Skeletal muscle tissue (tissue), 4 donors: ENCODE data around the gene ATG2A. TPM values are rescaled to one million over a fixed set of nuclear protein-coding genes. Genes with fewer than 3 reads are reported as not detected.
A peak's percentile ranks its signal among the peaks of the same experiment; 100 is the strongest.

Source experiments
- H3K27ac ChIP-seq: one replicate; pipeline ENCODE4 v1.7.0; 2013; ENCODE audit warnings: mild to moderate bottlenecking, low read depth, low read length, inconsistent platforms
- H3K27me3 ChIP-seq, 3 donors: one replicate each; pipeline ENCODE4 v1.7.0; 2013; ENCODE audit warnings: low read length in 3 of 3; ENCODE audit not compliant: control insufficient read depth in 3 of 3, insufficient read depth in 3 of 3
- H3K36me3 ChIP-seq, 3 donors: one replicate each; pipeline ENCODE4 v1.7.0; 2013; ENCODE audit warnings: low read length in 3 of 3; ENCODE audit not compliant: control insufficient read depth in 3 of 3, insufficient read depth in 3 of 3
- H3K4me1 ChIP-seq, 3 donors: one replicate each; pipeline ENCODE4 v1.7.0; 2013; ENCODE audit warnings: low read length in 3 of 3, mild to moderate bottlenecking in 3 of 3; ENCODE audit not compliant: control insufficient read depth in 3 of 3, insufficient read depth in 3 of 3
- H3K4me3 ChIP-seq, 3 donors: one replicate each; pipeline ENCODE4 v1.7.0; 2013; ENCODE audit warnings: low read length in 3 of 3
- H3K9ac ChIP-seq, 3 donors: one replicate each; pipeline ENCODE4 v1.7.0; 2013; ENCODE audit warnings: low read length in 3 of 3, mild to moderate bottlenecking in 3 of 3, moderate library complexity in 2 of 3, low read depth in 1 of 3
- H3K9me3 ChIP-seq, 3 donors: one replicate each; pipeline ENCODE4 v1.7.0; 2013; ENCODE audit warnings: low read length in 3 of 3; ENCODE audit not compliant: control insufficient read depth in 3 of 3
- total RNA-seq: library from RNA; depleted of rRNA; stranded (reverse); fragments of >200 nt; gene quantifications from one replicate; pipeline ENCODE4 v1.2.3, GENCODE V29; 2014
- donor health status: Osteomylitis.

The ATG2A gene
- total RNA-seq, 1 donor from 2014 or later = 3.1 TPM

- Histone ChIP-seq H3K4me1 (peaks cover 7 to 18% (median 13%) of the 10 kb centered on the region in 3 donors), H3K27ac (no peak overlapping the region)
Observed at GRCh38 chr11:64888729-64889511, 28.1 kb downstream of the ATG2A start.

GRCh38 chr11:64888406-64888728, 28.6 kb downstream of the ATG2A start:
- Histone ChIP-seq H3K36me3 (no peaks in the 10 kb centered on the region), H3K27ac (no peak overlapping the region), H3K27me3 (no peaks in the 10 kb centered on the region), H3K9ac (peak overlapping the region in 2 of 3 donors; percentile 27 to 69), H3K9me3 (no peaks in the 10 kb centered on the region), H3K4me1 (peaks cover 7 to 19% (median 11%) of the 10 kb centered on the region in 3 donors), H3K4me3 (peak overlapping the region in 2 of 3 donors; percentile 52 to 67)

More at GRCh38 chr11:64888729-64889511, 28.1 kb downstream of the ATG2A start:
- no peaks in the 10 kb centered on the region for H3K36me3 ChIP-seq
- H3K27me3 ChIP-seq = no peaks in the 10 kb centered on the region
- H3K9ac ChIP-seq = no peak overlapping the region
- no peak overlapping the region for H3K4me3 ChIP-seq
- no peaks in the 10 kb centered on the region for H3K9me3 ChIP-seq

- Histone ChIP-seq H3K27me3 (no peaks in the 10 kb centered on the region), H3K9ac (peak overlapping the region in 2 of 3 donors; percentile 51 to 69), H3K27ac (peak overlapping the region; percentile 27), H3K4me3 (peak overlapping the region; percentile 52 to 67 (median 52)), H3K36me3 (no peaks in the 10 kb centered on the region), H3K9me3 (no peaks in the 10 kb centered on the region), H3K4me1 (peaks cover 7 to 21% (median 11%) of the 10 kb centered on the region in 3 donors)
Observed at GRCh38 chr11:64887757-64888405, 29.1 kb downstream of the ATG2A start.

GRCh38 chr11:64887234-64887756, 29.7 kb downstream of the ATG2A start:
- peak overlapping the region; percentile 27 for H3K27ac ChIP-seq
- H3K4me1 ChIP-seq = peaks cover 7 to 18% (median 11%) of the 10 kb centered on the region in 3 donors
- peak overlapping the region in 1 of 3 donors; percentile 69 for H3K9ac ChIP-seq
- H3K4me3 ChIP-seq = peak overlapping the region in 1 of 3 donors; percentile 52
- no peaks in the 10 kb centered on the region for H3K36me3 ChIP-seq
- H3K27me3 ChIP-seq = no peaks in the 10 kb centered on the region
- H3K9me3 ChIP-seq = no peaks in the 10 kb centered on the region

- peaks cover 10 to 21% (median 12%) of the 10 kb centered on the region in 3 donors for H3K4me1 ChIP-seq
- no peak overlapping the region for H3K27ac ChIP-seq
Observed at GRCh38 chr11:64885367-64886286, 31.4 kb downstream of the ATG2A start.

GRCh38 chr11:64884019-64884418, 33.0 kb downstream of the ATG2A start:
- no peak overlapping the region for H3K9ac ChIP-seq
- no peaks in the 10 kb centered on the region for H3K9me3 ChIP-seq
- no peaks in the 10 kb centered on the region for H3K36me3 ChIP-seq
- H3K27ac ChIP-seq = no peak overlapping the region
- no peak overlapping the region for H3K4me3 ChIP-seq
- H3K4me1 ChIP-seq = peaks cover 24 to 31% (median 25%) of the 10 kb centered on the region in 3 donors
- no peaks in the 10 kb centered on the region for H3K27me3 ChIP-seq

More at GRCh38 chr11:64885367-64886286, 31.4 kb downstream of the ATG2A start:
- Histone ChIP-seq H3K36me3 (no peaks in the 10 kb centered on the region), H3K9ac (no peak overlapping the region), H3K27me3 (no peaks in the 10 kb centered on the region), H3K4me3 (no peak overlapping the region), H3K9me3 (no peaks in the 10 kb centered on the region)

- Histone ChIP-seq H3K9ac (no peak overlapping the region), H3K27me3 (no peaks in the 10 kb centered on the region), H3K4me3 (no peak overlapping the region), H3K36me3 (no peaks in the 10 kb centered on the region), H3K4me1 (peaks cover 25 to 33% (median 27%) of the 10 kb centered on the region in 3 donors), H3K27ac (no peak overlapping the region), H3K9me3 (no peaks in the 10 kb centered on the region)
Observed at GRCh38 chr11:64883575-64883974, 33.4 kb downstream of the ATG2A start.

GRCh38 chr11:64882243-64882642, 34.8 kb downstream of the ATG2A start:
- Histone ChIP-seq H3K27me3 (no peaks in the 10 kb centered on the region), H3K9ac (peak overlapping the region in 1 of 3 donors; percentile 25), H3K36me3 (no peaks in the 10 kb centered on the region), H3K4me3 (no peak overlapping the region), H3K9me3 (no peaks in the 10 kb centered on the region), H3K27ac (no peak overlapping the region), H3K4me1 (peaks cover 19 to 33% (median 27%) of the 10 kb centered on the region in 3 donors)

GRCh38 chr11:64881476-64881875, 35.5 kb downstream of the ATG2A start:
- H3K36me3 ChIP-seq = no peaks in the 10 kb centered on the region
- H3K27ac ChIP-seq = no peak overlapping the region
- H3K4me3 ChIP-seq = no peak overlapping the region
- peaks cover 26 to 40% (median 35%) of the 10 kb centered on the region in 3 donors for H3K4me1 ChIP-seq
- H3K9ac ChIP-seq = no peak overlapping the region
- no peaks in the 10 kb centered on the region for H3K9me3 ChIP-seq
- no peaks in the 10 kb centered on the region for H3K27me3 ChIP-seq
